Prostate gland (tissue), 2 donors: ENCODE measurements around the gene SEPTIN2.

Experiments used
- POLR2A ChIP-seq: fragments of 450-650 bp; IDR thresholded peaks from one replicate; pipeline ENCODE4 v1.6.1; 2016; ENCODE audit warnings: antibody characterized with exemption, mild to moderate bottlenecking
- TF ChIP-seq, protein P1 (sequence below), 4 experiments: fragments of 200-600 bp in 2 of 4; fragments of 450-650 bp in 2 of 4; sonication (generic) in 2 of 4; IDR thresholded peaks; 1 replicate in 3 of 4; 2 replicates in 1 of 4; pipeline ENCODE4 v1.5.1; 2016 to 2019; ENCODE audit warnings: antibody characterized with exemption in 4 of 4, mild to moderate bottlenecking in 2 of 4, moderate library complexity in 2 of 4

DNA sequence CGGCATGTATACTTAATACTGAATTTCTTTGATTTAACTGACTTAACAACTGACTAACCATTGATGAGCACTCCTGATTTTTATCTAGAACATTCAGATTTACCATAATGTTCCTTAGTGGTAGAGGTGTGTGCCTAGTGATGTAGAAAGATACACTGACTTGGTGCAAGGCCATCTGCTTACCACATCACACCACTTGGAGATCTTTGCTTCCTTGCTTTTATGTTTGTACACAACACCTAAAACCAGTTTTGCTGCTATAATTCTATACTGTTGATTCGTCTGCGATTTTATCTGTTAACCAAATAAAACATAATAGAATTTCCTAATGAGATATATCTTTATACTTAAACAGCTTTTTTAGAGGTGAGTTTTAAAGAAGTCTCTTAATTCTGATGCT, 36.5 kb downstream of the SEPTIN2 start:
- TF ChIP-seq, protein P1, sequence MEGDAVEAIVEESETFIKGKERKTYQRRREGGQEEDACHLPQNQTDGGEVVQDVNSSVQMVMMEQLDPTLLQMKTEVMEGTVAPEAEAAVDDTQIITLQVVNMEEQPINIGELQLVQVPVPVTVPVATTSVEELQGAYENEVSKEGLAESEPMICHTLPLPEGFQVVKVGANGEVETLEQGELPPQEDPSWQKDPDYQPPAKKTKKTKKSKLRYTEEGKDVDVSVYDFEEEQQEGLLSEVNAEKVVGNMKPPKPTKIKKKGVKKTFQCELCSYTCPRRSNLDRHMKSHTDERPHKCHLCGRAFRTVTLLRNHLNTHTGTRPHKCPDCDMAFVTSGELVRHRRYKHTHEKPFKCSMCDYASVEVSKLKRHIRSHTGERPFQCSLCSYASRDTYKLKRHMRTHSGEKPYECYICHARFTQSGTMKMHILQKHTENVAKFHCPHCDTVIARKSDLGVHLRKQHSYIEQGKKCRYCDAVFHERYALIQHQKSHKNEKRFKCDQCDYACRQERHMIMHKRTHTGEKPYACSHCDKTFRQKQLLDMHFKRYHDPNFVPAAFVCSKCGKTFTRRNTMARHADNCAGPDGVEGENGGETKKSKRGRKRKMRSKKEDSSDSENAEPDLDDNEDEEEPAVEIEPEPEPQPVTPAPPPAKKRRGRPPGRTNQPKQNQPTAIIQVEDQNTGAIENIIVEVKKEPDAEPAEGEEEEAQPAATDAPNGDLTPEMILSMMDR (IDR thresholded peaks at IDR 0.05), result no peak
- TF ChIP-seq POLR2A, result no peak
